ENCODE data around the gene SOX10. TPM values are rescaled to one million over a fixed set of nuclear protein-coding genes. Genes with fewer than 3 reads are reported as not detected.

SOX10 gene
- total RNA-seq, 4 donors from 2014 or later, result 0.17 to 0.62 (median 0.59) TPM; not detected in 1

- in situ Hi-C loops (cut with MboI; ENCODE audit: low sequenced_read_pairs in 4 of 4), result no loop called here
- no peak overlapping the region for H3K4me3 ChIP-seq
- peaks cover 0 to 3% of the 10 kb centered on the region in 2 donors for H3K4me1 ChIP-seq
- H3K27me3 ChIP-seq, result no peaks in the 10 kb centered on the region
- H3K36me3 ChIP-seq, result no peaks in the 10 kb centered on the region
- no peak for DNase-seq
- TF ChIP-seq, protein P1, sequence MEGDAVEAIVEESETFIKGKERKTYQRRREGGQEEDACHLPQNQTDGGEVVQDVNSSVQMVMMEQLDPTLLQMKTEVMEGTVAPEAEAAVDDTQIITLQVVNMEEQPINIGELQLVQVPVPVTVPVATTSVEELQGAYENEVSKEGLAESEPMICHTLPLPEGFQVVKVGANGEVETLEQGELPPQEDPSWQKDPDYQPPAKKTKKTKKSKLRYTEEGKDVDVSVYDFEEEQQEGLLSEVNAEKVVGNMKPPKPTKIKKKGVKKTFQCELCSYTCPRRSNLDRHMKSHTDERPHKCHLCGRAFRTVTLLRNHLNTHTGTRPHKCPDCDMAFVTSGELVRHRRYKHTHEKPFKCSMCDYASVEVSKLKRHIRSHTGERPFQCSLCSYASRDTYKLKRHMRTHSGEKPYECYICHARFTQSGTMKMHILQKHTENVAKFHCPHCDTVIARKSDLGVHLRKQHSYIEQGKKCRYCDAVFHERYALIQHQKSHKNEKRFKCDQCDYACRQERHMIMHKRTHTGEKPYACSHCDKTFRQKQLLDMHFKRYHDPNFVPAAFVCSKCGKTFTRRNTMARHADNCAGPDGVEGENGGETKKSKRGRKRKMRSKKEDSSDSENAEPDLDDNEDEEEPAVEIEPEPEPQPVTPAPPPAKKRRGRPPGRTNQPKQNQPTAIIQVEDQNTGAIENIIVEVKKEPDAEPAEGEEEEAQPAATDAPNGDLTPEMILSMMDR (IDR thresholded peaks at IDR 0.05 in 4 of 5, conservative IDR thresholded peaks at IDR 0.05 in 1 of 5), result no peak
- no peak for TF ChIP-seq POLR2A (IDR thresholded peaks at IDR 0.05)
- H3K27ac ChIP-seq, result no peak overlapping the region
- ATAC-seq, result no peak
- no peaks in the 10 kb centered on the region for H3K9me3 ChIP-seq
- intact Hi-C loops (cut with DNase I; ENCODE audit: low total_unique reads), result no loop called here
Observed at GRCh38 chr22:38027487-38027886, 43.1 kb upstream of the SOX10 start.

DNA sequence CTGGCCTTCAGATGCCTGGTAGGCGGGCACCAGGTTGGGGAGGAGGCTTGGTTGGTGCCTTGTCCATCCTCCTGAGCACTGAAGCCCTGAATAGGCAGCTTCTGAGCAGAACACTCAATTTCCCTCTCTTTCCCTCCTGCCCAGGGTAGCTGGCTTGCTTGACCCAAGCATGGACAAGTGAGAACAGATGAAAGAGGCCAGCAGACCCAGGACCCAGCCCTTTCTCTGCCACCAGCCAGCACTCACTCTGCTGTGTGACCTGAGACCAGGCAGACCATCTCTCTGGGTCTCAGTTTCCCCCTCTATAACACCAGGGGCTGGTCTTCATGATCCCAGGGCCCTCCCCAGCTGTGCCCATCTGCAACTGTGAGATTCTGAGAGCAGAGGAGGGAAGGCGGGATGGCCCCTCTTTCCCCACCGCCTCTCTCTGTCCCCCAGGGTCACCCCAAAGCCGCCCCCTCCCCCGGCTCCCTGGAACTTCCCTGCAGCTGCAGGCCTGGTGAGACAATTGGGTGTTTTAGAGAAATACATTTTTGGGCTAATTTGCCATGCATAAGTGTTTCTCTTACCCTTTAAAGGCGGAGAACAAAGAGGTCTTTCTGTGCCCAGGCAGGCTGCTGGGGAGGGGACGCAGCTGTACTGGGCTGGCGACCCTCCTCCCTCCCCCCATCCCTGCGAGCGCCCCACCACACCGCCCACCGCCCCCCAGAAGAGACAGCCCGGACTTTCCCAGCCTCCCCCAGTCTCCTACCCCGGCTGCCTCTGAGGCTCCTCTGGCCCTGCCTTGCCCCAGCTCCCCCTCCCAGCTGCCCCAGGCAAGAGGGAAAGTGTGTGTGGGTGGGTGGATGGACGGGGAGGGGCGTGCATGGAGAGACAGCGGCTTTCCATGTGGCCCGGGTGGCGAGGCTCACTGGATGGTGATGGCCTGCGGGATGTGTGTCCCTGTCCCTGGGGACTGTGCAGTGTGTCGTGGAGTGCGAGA, 42.1 kb upstream of the SOX10 start:
- Histone ChIP-seq H3K9me3 (no peaks in the 10 kb centered on the region), H3K36me3 (no peaks in the 10 kb centered on the region), H3K27me3 (no peaks in the 10 kb centered on the region), H3K27ac (no peak overlapping the region), H3K4me3 (no peak overlapping the region), H3K4me1 (peaks cover 0 to 3% of the 10 kb centered on the region in 2 donors)
- in situ Hi-C loops (cut with MboI; ENCODE audit: low sequenced_read_pairs in 4 of 4) (no loop called here), intact Hi-C loops (cut with DNase I; ENCODE audit: low total_unique reads) (no loop called here)
- no peak for TF ChIP-seq POLR2A (IDR thresholded peaks at IDR 0.05)
- ATAC-seq, result no peak
- DNase-seq, result no peak

GRCh38 chr22:38025514-38025913, 41.2 kb upstream of the SOX10 start:
- intact Hi-C loops (cut with DNase I; ENCODE audit: low total_unique reads) (no loop called here), in situ Hi-C loops (cut with MboI; ENCODE audit: low sequenced_read_pairs in 4 of 4) (no loop called here)
- Histone ChIP-seq H3K4me1 (peaks cover 0 to 3% of the 10 kb centered on the region in 2 donors), H3K27ac (no peak overlapping the region), H3K27me3 (no peaks in the 10 kb centered on the region), H3K9me3 (no peaks in the 10 kb centered on the region), H3K4me3 (no peak overlapping the region), H3K36me3 (no peaks in the 10 kb centered on the region)
- DNase-seq (no peak), ATAC-seq (no peak)
- no peak for TF ChIP-seq POLR2A (IDR thresholded peaks at IDR 0.05)
- TF ChIP-seq, protein P1 (IDR thresholded peaks at IDR 0.05 in 4 of 5, conservative IDR thresholded peaks at IDR 0.05 in 1 of 5), result no peak

DNA sequence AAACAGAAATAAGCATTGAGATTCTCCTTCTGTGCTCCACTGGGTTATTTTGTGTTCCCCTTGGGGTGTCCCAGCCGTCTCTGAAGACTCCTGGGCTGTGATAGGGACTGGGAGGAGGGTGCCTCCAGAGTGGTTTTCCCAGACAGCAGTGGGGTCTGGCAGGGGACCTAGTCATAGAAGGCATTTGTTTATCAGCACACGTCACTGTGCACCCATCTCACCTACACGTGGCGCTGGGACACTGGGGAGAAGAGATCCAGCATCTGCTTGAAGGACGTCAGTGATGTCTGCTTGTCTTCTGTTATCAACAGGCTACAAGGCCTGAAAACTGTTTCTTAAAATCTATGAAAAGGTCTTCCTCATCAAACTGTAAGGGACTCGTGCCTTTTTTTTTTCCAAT, 38.7 kb upstream of the SOX10 start:
- Histone ChIP-seq H3K9me3 (no peaks in the 10 kb centered on the region), H3K27ac (no peak overlapping the region), H3K27me3 (no peaks in the 10 kb centered on the region), H3K36me3 (no peaks in the 10 kb centered on the region), H3K4me3 (no peak overlapping the region), H3K4me1 (peaks cover 0 to under 1% of the 10 kb centered on the region in 2 donors)
- in situ Hi-C loops (cut with MboI; ENCODE audit: low sequenced_read_pairs in 4 of 4) (no loop called here), intact Hi-C loops (cut with DNase I; ENCODE audit: low total_unique reads) (no loop called here)
- DNase-seq (no peak), ATAC-seq (no peak)
- TF ChIP-seq, protein P1 (IDR thresholded peaks at IDR 0.05 in 4 of 5, conservative IDR thresholded peaks at IDR 0.05 in 1 of 5), result no peak
- TF ChIP-seq POLR2A (IDR thresholded peaks at IDR 0.05), result no peak

DNA sequence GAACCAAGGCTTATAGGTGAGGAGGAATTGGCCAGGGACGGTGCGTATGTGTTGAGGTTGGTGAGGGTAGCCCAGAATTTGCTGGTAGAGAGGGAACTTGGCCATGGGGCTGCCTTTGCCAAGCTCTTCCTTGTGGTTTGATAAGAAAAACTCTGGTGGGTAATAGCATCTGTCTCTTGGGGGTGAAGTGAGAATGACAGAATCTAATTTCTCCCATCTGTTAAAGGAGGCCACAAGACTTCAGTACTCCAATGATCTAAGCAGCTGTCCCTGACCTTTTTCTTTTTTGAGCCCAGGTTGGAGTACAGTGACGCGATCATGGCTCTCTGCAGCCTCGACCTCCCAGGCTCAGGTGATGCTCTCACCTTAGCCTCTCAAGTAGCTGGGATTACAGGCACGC, 36.9 kb upstream of the SOX10 start:
- no peak for ATAC-seq
- Histone ChIP-seq H3K36me3 (no peaks in the 10 kb centered on the region), H3K27me3 (no peaks in the 10 kb centered on the region), H3K27ac (no peak overlapping the region), H3K4me1 (peaks cover 6 to 14% of the 10 kb centered on the region in 2 donors), H3K4me3 (no peak overlapping the region), H3K9me3 (no peaks in the 10 kb centered on the region)
- DNase-seq, result no peak
- no peak for TF ChIP-seq POLR2A (IDR thresholded peaks at IDR 0.05)
- TF ChIP-seq, protein P1 (IDR thresholded peaks at IDR 0.05 in 4 of 5, conservative IDR thresholded peaks at IDR 0.05 in 1 of 5), result no peak
- intact Hi-C loops (cut with DNase I; ENCODE audit: low total_unique reads), result no loop called here
- in situ Hi-C loops (cut with MboI; ENCODE audit: low sequenced_read_pairs in 4 of 4), result no loop called here
